Ovary (tissue), 9 donors: ENCODE measurements around the gene CHPT1. TPM values are rescaled to one million over a fixed set of nuclear protein-coding genes. Genes with fewer than 3 reads are reported as not detected.
"Not testable (repeated sequence)": the region's sequence is repeated elsewhere in the genome, so short reads cannot be mapped to it uniquely, and the experiment has no call there.

ENCODE experiments used
- DNase-seq, 5 donors: peaks; one replicate each; pipeline ENCODE4 v3.0.0-alpha.2; 2019 to 2020
- H3K27ac ChIP-seq, 2 donors: fragments of 200-600 bp; one replicate each; pipeline versions ENCODE4 v1.5.1 to v1.8.0; 2019 to 2022
- H3K27me3 ChIP-seq: fragments of 200-600 bp; one replicate; pipeline ENCODE4 v1.8.0; 2022
- H3K36me3 ChIP-seq: fragments of 200-600 bp; sonication (generic); one replicate; pipeline ENCODE4 v1.5.1; 2019
- H3K4me1 ChIP-seq: one replicate; pipeline ENCODE4 v1.8.1; 2013; ENCODE audit warnings: mild to moderate bottlenecking, moderate library complexity; ENCODE audit not compliant: insufficient read depth
- H3K4me3 ChIP-seq: fragments of 200-600 bp; sonication (generic); one replicate; pipeline ENCODE4 v1.5.1; 2017
- H3K9me3 ChIP-seq, 2 donors: fragments of 200-600 bp in 1 of 2; sonication (generic) in 1 of 2; one replicate each; pipeline versions ENCODE4 v1.5.1 to v1.8.1; 2013 to 2019; ENCODE audit warnings: mild to moderate bottlenecking in 1 of 2, moderate library complexity in 1 of 2
- CTCF ChIP-seq, 3 donors: fragments of 450-650 bp in 2 of 3; fragments of 200-600 bp in 1 of 3; IDR thresholded peaks; one replicate each; pipeline versions ENCODE4 v1.5.1 to v1.8.0; 2016 to 2022; ENCODE audit warnings: antibody characterized with exemption in 3 of 3, mild to moderate bottlenecking in 1 of 3
- EP300 ChIP-seq: sonication (generic); formaldehyde crosslinking; IDR thresholded peaks from one replicate; pipeline ENCODE4 v1.6.1; 2017; ENCODE audit warnings: antibody characterized with exemption
- POLR2A ChIP-seq: fragments of 450-650 bp; IDR thresholded peaks from one replicate; pipeline ENCODE4 v1.6.1; 2017; ENCODE audit warnings: antibody characterized with exemption, mild to moderate bottlenecking, moderate library complexity
- WGBS, 3 donors: extraction: QIAGEN DNeasy Blood & Tissue Kit in 1 of 3; methylation state at CpG; one replicate each; pipeline versions ENCODE4 v1.1.5 to v1.1.7; 2013 to 2017; 5-methylcytosine and 5-hydroxymethylcytosine counted together
- intact Hi-C, 4 donors: fragments of 100-400 bp; cut with DNase I; formaldehyde crosslinking; loops; one replicate each; pipeline versions ENCODE4 v1.11.0 to v1.15.1; 2022 to 2023
- polyA plus RNA-seq, 2 donors: library from polyadenylated mRNA; stranded (reverse); fragments of 200-250 nt in 1 of 2; fragments of 350-450 nt in 1 of 2; fragmentation: Illumina TruSeq in 1 of 2; extraction: RNeasy Lipid Tissue Mini Kit (QIAGEN cat#74804) in 1 of 2; gene quantifications; one replicate each; pipeline ENCODE4 v1.2.3, GENCODE V29; 2013 to 2014
- total RNA-seq, 7 donors: library from RNA; depleted of rRNA in 2 of 7; stranded (reverse); fragments of >200 nt in 2 of 7; fragmentation: NEBNext Ultra II Directional in 3 of 7; extraction: Animal tissue kit (Norgen Biotek cat#: 25700) in 3 of 7; gene quantifications; one replicate each; pipeline versions ENCODE4 v1.1.0 to v1.2.4, GENCODE V29; 2016 to 2023
- donor health status: DM: no; HTN: no; CAD: no; lungs with moderate emphysema.
- donor health status: DM: no; HTN: no; CAD: no.
- donor health status: Bipolar disorder and iron deficiency.
- donor health status: DM: yes; HTN: yes; CAD: no.
- donor health status: DM: no; HTN: no; CAD: no.
- donor health status: DM: yes; HTN: yes; CAD: no.

CHPT1 gene
- total and polyA plus RNA-seq, 9 donors, result 25.8 to 89.4 (median 31.4) TPM

DNA sequence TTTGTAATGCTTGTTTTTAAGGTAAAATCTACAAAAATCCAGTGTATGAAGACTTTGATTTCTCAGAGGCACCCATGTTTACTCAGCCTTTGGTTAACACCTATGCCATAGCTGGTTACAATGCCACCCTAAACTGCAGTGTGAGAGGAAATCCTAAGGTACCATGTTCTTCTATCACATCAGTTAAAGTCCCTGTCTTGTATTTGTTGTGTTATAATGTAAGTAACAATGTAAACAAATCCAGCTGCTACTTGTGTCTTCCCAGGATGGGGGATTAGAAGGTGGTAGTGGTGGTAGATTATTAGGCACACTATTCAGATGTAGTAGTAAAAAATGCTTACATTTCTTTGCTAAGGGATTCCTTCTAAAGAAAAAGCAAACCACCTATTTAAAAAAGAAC is 19.4 kb upstream of the CHPT1 start:
- intact Hi-C loops, result no loop called here
- H3K27ac ChIP-seq, result no peak overlapping the region
- no peaks in the 10 kb centered on the region for H3K27me3 ChIP-seq
- no peaks in the 10 kb centered on the region for H3K9me3 ChIP-seq
- no peak for DNase-seq
- no peaks in the 10 kb centered on the region for H3K36me3 ChIP-seq
- H3K4me1 ChIP-seq, result no peaks in the 10 kb centered on the region
- no peak overlapping the region for H3K4me3 ChIP-seq
- TF ChIP-seq POLR2A, result no peak
- no peak for TF ChIP-seq EP300
- no peak for TF ChIP-seq CTCF (IDR thresholded peaks at IDR 0.05)

DNA sequence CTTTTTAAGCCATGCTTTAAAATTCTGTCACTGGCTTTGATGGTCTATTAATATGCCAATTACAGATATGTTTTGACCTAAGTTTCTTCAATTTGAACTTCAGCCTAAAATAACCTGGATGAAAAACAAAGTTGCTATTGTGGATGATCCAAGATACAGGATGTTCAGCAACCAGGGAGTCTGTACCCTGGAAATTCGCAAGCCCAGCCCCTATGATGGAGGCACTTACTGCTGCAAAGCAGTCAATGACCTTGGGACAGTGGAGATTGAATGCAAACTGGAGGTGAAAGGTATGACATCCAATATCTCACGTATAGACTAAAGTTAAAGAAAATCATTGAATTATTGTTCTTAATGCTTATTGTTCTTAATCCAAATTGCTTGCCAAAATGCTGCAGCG is 17.2 kb upstream of the CHPT1 start:
- no peak overlapping the region for H3K27ac ChIP-seq
- no peak overlapping the region for H3K4me3 ChIP-seq
- DNase-seq, result no peak
- intact Hi-C loops, result no loop called here
- 53 to 57% (median 55%) methylated on average over 3 of the region's 3 CpGs for WGBS, 3 donors
- TF ChIP-seq CTCF (IDR thresholded peaks at IDR 0.05) (no peak), EP300 (no peak), POLR2A (no peak)
- H3K27me3 ChIP-seq, result no peaks in the 10 kb centered on the region
- no peaks in the 10 kb centered on the region for H3K9me3 ChIP-seq
- no peaks in the 10 kb centered on the region for H3K4me1 ChIP-seq
- no peaks in the 10 kb centered on the region for H3K36me3 ChIP-seq

GRCh38 chr12:101680647-101681046 is 16.8 kb upstream of the CHPT1 start:
- intact Hi-C loops, result no loop called here
- no peak for DNase-seq
- no peak overlapping the region for H3K27ac ChIP-seq
- H3K9me3 ChIP-seq, result no peaks in the 10 kb centered on the region
- TF ChIP-seq POLR2A, result no peak
- no peak for TF ChIP-seq EP300
- no peak for TF ChIP-seq CTCF (IDR thresholded peaks at IDR 0.05)
- H3K4me3 ChIP-seq, result no peak overlapping the region
- no peaks in the 10 kb centered on the region for H3K36me3 ChIP-seq
- no peaks in the 10 kb centered on the region for H3K4me1 ChIP-seq
- H3K27me3 ChIP-seq, result no peaks in the 10 kb centered on the region

DNA sequence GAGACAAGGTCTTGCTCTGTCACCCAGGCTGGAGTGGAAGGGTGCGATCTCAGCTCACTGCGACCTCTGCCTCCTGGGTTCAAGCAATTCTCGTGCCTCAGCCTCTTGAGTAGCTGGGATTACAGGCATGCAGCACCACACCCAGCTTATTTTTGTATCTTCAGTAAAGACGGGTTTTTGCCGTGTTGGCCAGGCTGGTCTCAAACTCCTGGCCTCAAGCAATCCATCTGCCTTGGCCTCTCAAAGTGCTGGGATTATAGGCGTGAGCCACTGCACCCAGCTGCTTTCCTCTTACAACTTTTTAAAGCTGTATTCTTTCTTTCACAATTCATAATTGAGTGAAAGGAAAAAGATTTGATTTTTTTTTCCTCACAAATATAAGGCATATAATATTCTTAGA is 15.8 kb upstream of the CHPT1 start:
- WGBS, 3 donors, result 72 to 76% (median 73%) methylated on average over 4 to 6 of the region's 6 CpGs
- intact Hi-C loops, result not testable (repeated sequence)

DNA sequence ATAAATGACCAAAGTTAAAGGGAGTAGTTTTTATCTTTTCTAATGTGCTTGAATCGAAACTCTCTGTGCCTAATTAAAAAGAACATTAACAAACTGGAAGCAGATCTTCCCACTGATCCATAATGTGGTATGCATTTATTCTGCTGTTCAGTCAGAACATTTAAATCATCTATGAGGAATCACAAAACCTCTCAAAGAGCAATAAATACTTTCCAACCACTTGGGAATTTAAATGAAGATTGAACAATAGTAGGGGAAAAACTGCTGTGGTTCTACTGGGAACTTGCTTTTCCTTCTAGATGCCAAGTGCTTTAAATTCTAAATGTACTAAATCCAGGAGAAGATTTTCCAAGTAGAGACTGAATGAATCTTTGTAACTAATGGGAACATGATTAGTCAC is 12.3 kb upstream of the CHPT1 start:
- Histone ChIP-seq H3K4me3 (no peak overlapping the region), H3K27me3 (no peaks in the 10 kb centered on the region), H3K4me1 (no peaks in the 10 kb centered on the region), H3K9me3 (no peaks in the 10 kb centered on the region), H3K36me3 (no peaks in the 10 kb centered on the region), H3K27ac (no peak overlapping the region)
- no peak for TF ChIP-seq POLR2A
- TF ChIP-seq EP300, result no peak
- TF ChIP-seq CTCF (IDR thresholded peaks at IDR 0.05), result no peak
- no peak for DNase-seq
- intact Hi-C loops, result no loop called here
- WGBS, 3 donors, result 45 to 62% (median 54%) methylated on average over 1 of the region's 1 CpG

More for the DNA sequence above, 15.8 kb upstream of the CHPT1 start:
- H3K9me3 ChIP-seq, H3K27ac ChIP-seq, H3K27me3 ChIP-seq, DNase-seq, H3K4me3 ChIP-seq, H3K4me1 ChIP-seq, H3K36me3 ChIP-seq: not testable (repeated sequence)
